IPS-18a (cell line): Measurements from ENCODE around the gene TTC3.
"Not testable (repeated sequence)": the region's sequence is repeated elsewhere in the genome, so short reads cannot be mapped to it uniquely, and the experiment has no call there.

Experiments used
- H3K27ac ChIP-seq: one replicate; pipeline ENCODE4 v1.5.1; 2013; ENCODE audit warnings: low read length
- H3K27me3 ChIP-seq: one replicate; pipeline ENCODE4 v1.6.1; 2013; ENCODE audit warnings: mild to moderate bottlenecking, low read length; ENCODE audit not compliant: control insufficient read depth, insufficient read depth
- H3K36me3 ChIP-seq: one replicate; pipeline ENCODE4 v1.6.1; 2013; ENCODE audit warnings: low read depth, low read length; ENCODE audit not compliant: control insufficient read depth
- H3K4me1 ChIP-seq: one replicate; pipeline ENCODE4 v1.6.1; 2013; ENCODE audit warnings: low read depth, low read length; ENCODE audit not compliant: control insufficient read depth
- H3K4me3 ChIP-seq: one replicate; pipeline ENCODE4 v1.5.1; 2013; ENCODE audit warnings: low read length
- H3K9ac ChIP-seq: one replicate; pipeline ENCODE4 v1.6.1; 2013; ENCODE audit warnings: mild to moderate bottlenecking, low read length, moderate library complexity
- H3K9me3 ChIP-seq: one replicate; pipeline ENCODE4 v1.6.1; 2013; ENCODE audit warnings: low read depth, low read length; ENCODE audit not compliant: control insufficient read depth

TTC3 gene

DNA sequence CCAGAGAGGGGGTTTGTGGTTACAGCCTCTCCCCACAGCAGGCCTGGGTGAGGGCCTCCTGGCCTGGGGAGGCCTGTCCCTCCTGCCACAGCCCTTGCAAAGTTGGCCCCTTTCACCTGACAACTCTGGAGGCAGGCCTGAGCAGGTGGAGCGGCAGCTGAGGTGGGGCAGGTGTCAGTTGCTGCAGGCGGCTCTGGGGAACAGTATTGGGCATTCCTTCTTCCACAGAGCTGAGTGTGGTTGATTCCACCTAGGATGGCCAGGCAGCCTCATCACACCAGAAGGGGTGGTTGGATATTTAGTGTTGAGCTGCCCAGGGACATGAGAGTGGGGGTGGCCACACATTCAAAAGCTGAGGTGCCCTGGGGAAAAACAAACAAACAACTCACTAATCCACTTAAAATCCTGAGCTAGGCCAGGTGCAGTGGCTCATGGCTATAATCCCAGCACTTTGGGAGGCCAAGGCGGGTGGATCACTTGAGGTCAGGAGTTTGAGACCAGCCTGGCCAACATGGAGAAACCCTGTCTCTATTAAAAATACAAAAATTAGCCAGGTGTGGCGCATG lies 31.3 kb upstream of the TTC3 start:
- peaks cover 5% of the 10 kb centered on the region for H3K4me1 ChIP-seq

GRCh38 chr21:37043818-37044217 lies 29.2 kb upstream of the TTC3 start:
- Histone ChIP-seq H3K27ac (no peak overlapping the region), H3K27me3 (peaks cover 69% of the 10 kb centered on the region), H3K9me3 (no peaks in the 10 kb centered on the region), H3K4me1 (peaks cover 14% of the 10 kb centered on the region), H3K9ac (no peak overlapping the region), H3K36me3 (no peaks in the 10 kb centered on the region), H3K4me3 (no peak overlapping the region)

More for the DNA sequence above, 31.3 kb upstream of the TTC3 start:
- Histone ChIP-seq H3K4me3 (no peak overlapping the region), H3K27ac (no peak overlapping the region), H3K9me3 (no peaks in the 10 kb centered on the region), H3K36me3 (no peaks in the 10 kb centered on the region), H3K27me3 (peaks cover 67% of the 10 kb centered on the region), H3K9ac (no peak overlapping the region)

DNA sequence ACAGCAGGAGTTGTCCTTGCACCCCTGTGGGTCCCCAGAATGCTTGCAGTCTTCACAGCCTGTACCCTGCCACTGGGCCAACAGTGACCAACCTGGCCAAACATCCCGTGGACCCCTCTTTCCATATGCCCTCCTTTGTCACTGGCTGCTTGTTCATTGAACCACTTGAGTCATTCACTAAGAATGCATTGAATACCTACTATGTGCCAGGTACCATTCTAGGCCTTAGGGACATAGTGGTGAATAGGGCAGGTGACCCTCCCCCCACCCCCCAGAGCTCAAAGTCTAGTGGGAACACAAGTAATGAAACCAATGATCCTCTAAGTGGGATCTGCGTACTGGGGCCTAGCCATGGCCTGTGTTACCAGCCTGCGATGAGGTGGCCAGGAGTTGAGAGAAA lies 28.4 kb upstream of the TTC3 start:
- peaks cover 73% of the 10 kb centered on the region for H3K27me3 ChIP-seq
- peaks cover 10% of the 10 kb centered on the region for H3K4me1 ChIP-seq
- no peak overlapping the region for H3K27ac ChIP-seq
- H3K9me3 ChIP-seq, result no peaks in the 10 kb centered on the region
- H3K36me3 ChIP-seq, result no peaks in the 10 kb centered on the region
- H3K9ac ChIP-seq, result no peak overlapping the region
- H3K4me3 ChIP-seq, result no peak overlapping the region

- no peak overlapping the region for H3K27ac ChIP-seq
- no peaks in the 10 kb centered on the region for H3K36me3 ChIP-seq
- no peaks in the 10 kb centered on the region for H3K9me3 ChIP-seq
- H3K9ac ChIP-seq, result no peak overlapping the region
- H3K4me3 ChIP-seq, result no peak overlapping the region
- peaks cover 10% of the 10 kb centered on the region for H3K4me1 ChIP-seq
- peaks cover 72% of the 10 kb centered on the region for H3K27me3 ChIP-seq
These were observed 27.9 kb upstream of the TTC3 start for GRCh38 chr21:37045149-37045548.

GRCh38 chr21:37045556-37045955 lies 27.5 kb upstream of the TTC3 start:
- Histone ChIP-seq H3K36me3 (no peaks in the 10 kb centered on the region), H3K9ac (no peak overlapping the region), H3K4me3 (no peak overlapping the region), H3K9me3 (no peaks in the 10 kb centered on the region), H3K27me3 (peaks cover 68% of the 10 kb centered on the region), H3K27ac (no peak overlapping the region), H3K4me1 (peaks cover 10% of the 10 kb centered on the region)

DNA sequence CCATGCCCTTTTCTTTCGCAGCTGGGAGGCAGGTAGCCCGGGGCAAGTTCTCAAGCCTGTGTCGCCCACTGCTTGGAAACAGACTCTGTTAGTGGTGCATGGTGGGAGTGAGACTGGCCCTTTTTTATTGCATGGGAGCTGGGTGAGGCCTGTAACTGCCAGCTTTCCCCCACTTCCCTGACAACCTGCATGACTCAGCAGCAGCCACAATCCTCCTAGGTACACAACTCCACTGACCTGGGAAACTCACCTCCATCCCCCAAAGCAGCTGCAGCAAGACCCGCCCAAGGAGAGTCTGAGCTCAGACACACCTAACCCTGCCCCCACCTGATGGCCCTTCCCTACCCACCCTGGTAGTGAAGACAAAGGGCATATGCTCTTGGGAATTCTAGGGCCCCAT lies 26.0 kb upstream of the TTC3 start:
- no peaks in the 10 kb centered on the region for H3K9me3 ChIP-seq
- no peak overlapping the region for H3K4me3 ChIP-seq
- H3K27ac ChIP-seq, result no peak overlapping the region
- peaks cover 10% of the 10 kb centered on the region for H3K4me1 ChIP-seq
- no peak overlapping the region for H3K9ac ChIP-seq
- H3K36me3 ChIP-seq, result no peaks in the 10 kb centered on the region
- H3K27me3 ChIP-seq, result peaks cover 56% of the 10 kb centered on the region

- H3K4me1 ChIP-seq, result peaks cover 10% of the 10 kb centered on the region
- not testable (repeated sequence) for H3K27ac ChIP-seq, H3K9ac ChIP-seq, H3K9me3 ChIP-seq, H3K4me3 ChIP-seq, H3K36me3 ChIP-seq
- peaks cover 51% of the 10 kb centered on the region for H3K27me3 ChIP-seq
These were observed 23.3 kb upstream of the TTC3 start for GRCh38 chr21:37049741-37050140.

- Histone ChIP-seq H3K27ac (no peak overlapping the region), H3K27me3 (no peaks in the 10 kb centered on the region), H3K36me3 (no peaks in the 10 kb centered on the region), H3K9ac (no peak overlapping the region), H3K4me1 (peaks cover 5% of the 10 kb centered on the region), H3K4me3 (no peak overlapping the region), H3K9me3 (no peaks in the 10 kb centered on the region)
These were observed 17.7 kb upstream of the TTC3 start for GRCh38 chr21:37055271-37055855.

- H3K4me1 ChIP-seq, result peaks cover 10% of the 10 kb centered on the region
- H3K27me3 ChIP-seq, result no peaks in the 10 kb centered on the region
- H3K9me3 ChIP-seq, result no peaks in the 10 kb centered on the region
- no peak overlapping the region for H3K27ac ChIP-seq
- H3K9ac ChIP-seq, result no peak overlapping the region
- no peaks in the 10 kb centered on the region for H3K36me3 ChIP-seq
- no peak overlapping the region for H3K4me3 ChIP-seq
These were observed 15.4 kb upstream of the TTC3 start for GRCh38 chr21:37057614-37058013.

DNA sequence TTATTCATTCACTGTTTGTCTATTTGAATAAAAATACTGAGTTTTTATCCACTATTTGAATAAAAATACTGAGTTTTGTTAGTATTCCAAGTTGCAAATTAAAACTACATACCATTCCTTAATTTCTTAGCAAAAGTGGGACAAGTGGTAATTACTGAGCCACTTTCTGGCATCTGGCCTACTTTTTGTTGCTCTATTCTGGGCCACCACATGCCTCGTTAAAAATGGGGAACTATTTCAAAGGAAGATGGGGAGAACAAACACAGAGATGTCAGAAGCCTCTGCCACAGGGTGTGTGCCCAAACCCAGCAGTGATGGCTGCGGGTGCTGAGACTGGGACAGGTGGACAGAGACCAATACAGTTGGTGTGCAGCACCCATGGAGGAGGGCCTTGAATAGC lies 14.8 kb upstream of the TTC3 start:
- Histone ChIP-seq H3K27ac (no peak overlapping the region), H3K4me1 (peaks cover 10% of the 10 kb centered on the region), H3K27me3 (no peaks in the 10 kb centered on the region)

DNA sequence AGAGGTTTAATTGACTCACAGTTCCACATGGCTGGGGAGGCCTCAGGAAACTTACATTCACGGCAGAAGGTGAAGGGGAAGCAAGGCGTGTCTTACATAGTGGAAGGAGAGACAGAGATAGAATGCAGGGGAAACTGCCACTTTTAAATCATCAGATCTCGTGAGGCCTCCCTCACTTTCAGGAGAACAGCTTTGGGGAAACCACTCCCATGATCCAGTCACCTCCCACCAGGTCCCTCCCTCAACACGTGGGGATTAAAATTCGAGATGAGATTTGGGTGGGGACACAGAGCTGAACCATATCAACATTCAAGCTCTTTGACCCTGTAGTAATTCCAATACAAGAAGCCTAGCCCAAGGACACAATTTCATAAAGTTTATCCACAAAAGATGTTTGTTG lies 13.9 kb upstream of the TTC3 start:
- no peaks in the 10 kb centered on the region for H3K27me3 ChIP-seq
- no peak overlapping the region for H3K9ac ChIP-seq
- no peaks in the 10 kb centered on the region for H3K36me3 ChIP-seq
- peaks cover 10% of the 10 kb centered on the region for H3K4me1 ChIP-seq
- no peak overlapping the region for H3K27ac ChIP-seq
- no peak overlapping the region for H3K4me3 ChIP-seq
- H3K9me3 ChIP-seq, result no peaks in the 10 kb centered on the region

More for the DNA sequence above, 14.8 kb upstream of the TTC3 start:
- H3K9me3 ChIP-seq, result no peaks in the 10 kb centered on the region
- no peak overlapping the region for H3K4me3 ChIP-seq
- H3K36me3 ChIP-seq, result no peaks in the 10 kb centered on the region
- no peak overlapping the region for H3K9ac ChIP-seq

DNA sequence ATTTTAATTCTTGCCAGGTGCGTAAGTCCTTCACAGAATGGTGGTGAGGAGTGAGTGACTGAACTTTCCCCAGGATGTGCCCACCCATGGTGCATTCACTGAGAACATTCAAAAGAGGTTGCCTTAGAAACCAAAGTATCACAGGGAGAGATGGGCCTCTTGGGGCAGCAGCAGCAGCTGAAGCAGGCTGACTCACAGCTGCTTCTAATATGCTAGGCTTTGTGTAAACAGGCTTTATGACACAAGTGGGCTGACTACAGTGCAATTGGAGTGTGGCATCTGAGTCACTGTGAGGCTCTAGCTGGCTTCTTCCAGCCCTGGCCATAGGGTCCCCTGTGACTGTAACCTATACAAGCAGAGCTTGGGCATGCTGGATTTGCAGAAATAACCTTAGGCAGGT lies 12.8 kb upstream of the TTC3 start:
- H3K27ac ChIP-seq, result peak overlapping the region; percentile 44

More for the DNA sequence above, 12.8 kb upstream of the TTC3 start:
- Histone ChIP-seq H3K27me3 (no peaks in the 10 kb centered on the region), H3K9ac (no peak overlapping the region), H3K9me3 (no peaks in the 10 kb centered on the region), H3K4me1 (peaks cover 10% of the 10 kb centered on the region), H3K4me3 (peak overlapping the region; percentile 11), H3K36me3 (no peaks in the 10 kb centered on the region)
